Suprapubic skin (tissue), 4 donors: ENCODE results near the gene HUS1.

ENCODE experiments used
- EP300 ChIP-seq: sonication (generic); formaldehyde crosslinking; IDR thresholded peaks from one replicate; pipeline ENCODE4 v1.6.1; 2017; ENCODE audit warnings: antibody characterized with exemption
- POLR2A ChIP-seq, 2 donors: fragments of 450-650 bp; IDR thresholded peaks; one replicate each; pipeline ENCODE4 v1.6.1; 2017; ENCODE audit warnings: antibody characterized with exemption in 2 of 2, mild to moderate bottlenecking in 2 of 2, moderate library complexity in 2 of 2
- POLR2AphosphoS5 ChIP-seq, 3 donors: sonication (generic); formaldehyde crosslinking; IDR thresholded peaks; one replicate each; pipeline ENCODE4 v1.6.1; 2017; ENCODE audit warnings: antibody characterized with exemption in 3 of 3
- TF ChIP-seq, protein P1 (sequence below), 2 donors: fragments of 200-600 bp in 1 of 2; fragments of 450-650 bp in 1 of 2; sonication (generic) in 1 of 2; IDR thresholded peaks; one replicate each; pipeline ENCODE4 v1.5.1; 2016 to 2019; ENCODE audit warnings: antibody characterized with exemption in 2 of 2, mild to moderate bottlenecking in 1 of 2, moderate library complexity in 1 of 2

GRCh38 chr7:48009257-48009656 lies 29.8 kb upstream of the HUS1 start:
- TF ChIP-seq, protein P1, sequence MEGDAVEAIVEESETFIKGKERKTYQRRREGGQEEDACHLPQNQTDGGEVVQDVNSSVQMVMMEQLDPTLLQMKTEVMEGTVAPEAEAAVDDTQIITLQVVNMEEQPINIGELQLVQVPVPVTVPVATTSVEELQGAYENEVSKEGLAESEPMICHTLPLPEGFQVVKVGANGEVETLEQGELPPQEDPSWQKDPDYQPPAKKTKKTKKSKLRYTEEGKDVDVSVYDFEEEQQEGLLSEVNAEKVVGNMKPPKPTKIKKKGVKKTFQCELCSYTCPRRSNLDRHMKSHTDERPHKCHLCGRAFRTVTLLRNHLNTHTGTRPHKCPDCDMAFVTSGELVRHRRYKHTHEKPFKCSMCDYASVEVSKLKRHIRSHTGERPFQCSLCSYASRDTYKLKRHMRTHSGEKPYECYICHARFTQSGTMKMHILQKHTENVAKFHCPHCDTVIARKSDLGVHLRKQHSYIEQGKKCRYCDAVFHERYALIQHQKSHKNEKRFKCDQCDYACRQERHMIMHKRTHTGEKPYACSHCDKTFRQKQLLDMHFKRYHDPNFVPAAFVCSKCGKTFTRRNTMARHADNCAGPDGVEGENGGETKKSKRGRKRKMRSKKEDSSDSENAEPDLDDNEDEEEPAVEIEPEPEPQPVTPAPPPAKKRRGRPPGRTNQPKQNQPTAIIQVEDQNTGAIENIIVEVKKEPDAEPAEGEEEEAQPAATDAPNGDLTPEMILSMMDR (IDR thresholded peaks at IDR 0.05) = no peak
- no peak for TF ChIP-seq POLR2A (IDR thresholded peaks at IDR 0.05)
- TF ChIP-seq POLR2AphosphoS5 (IDR thresholded peaks at IDR 0.05) = no peak
- no peak for TF ChIP-seq EP300
